KOPT-K1 (cell line): ENCODE data around the gene FKBP10.

Source experiments
- H3K27ac ChIP-seq: fragments of 200-600 bp; sonication (generic); 2 replicates; pipeline ENCODE4 v1.5.1; 2016; ENCODE audit warnings: antibody characterized with exemption, mild to moderate bottlenecking, low read depth, low read length; ENCODE audit not compliant: poor library complexity, severe bottlenecking
- H3K36me3 ChIP-seq: fragments of 200-600 bp; sonication (generic); 2 replicates; pipeline ENCODE4 v1.5.1; 2017; ENCODE audit warnings: antibody characterized with exemption, mild to moderate bottlenecking, low read length, moderate library complexity; ENCODE audit not compliant: insufficient read depth
- H3K9me3 ChIP-seq: fragments of 200-600 bp; sonication (generic); 2 replicates; pipeline ENCODE4 v1.5.1; 2017; ENCODE audit warnings: antibody characterized with exemption, low read length, mild to moderate bottlenecking; ENCODE audit not compliant: insufficient read depth, poor library complexity, severe bottlenecking

Gene FKBP10

GRCh38 chr17:41870097-41870496, 57.3 kb downstream of the FKBP10 start:
- Histone ChIP-seq H3K27ac (no peak overlapping the region), H3K9me3 (no peaks in the 10 kb centered on the region), H3K36me3 (peaks cover 85% of the 10 kb centered on the region)

DNA sequence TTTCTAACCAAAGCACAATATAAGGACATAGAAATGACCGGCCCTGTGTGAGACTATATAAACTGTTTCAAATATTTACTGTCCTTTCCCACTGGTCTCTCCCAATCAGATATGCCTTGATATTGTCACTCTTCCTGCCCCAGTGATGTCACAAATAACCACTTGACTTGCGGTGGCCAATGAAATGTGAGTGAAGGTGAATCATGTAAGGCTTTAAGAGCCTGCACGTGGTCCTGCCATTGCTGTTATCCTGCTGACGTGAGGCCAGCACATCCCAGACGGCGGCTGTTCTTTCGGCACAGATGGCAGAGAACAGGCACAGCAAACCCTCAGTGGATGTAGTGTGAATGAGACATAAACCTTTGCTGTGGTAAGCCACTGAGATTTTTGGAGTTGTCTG, 57.8 kb downstream of the FKBP10 start:
- H3K9me3 ChIP-seq, result no peaks in the 10 kb centered on the region
- H3K27ac ChIP-seq, result no peak overlapping the region
- peaks cover 87% of the 10 kb centered on the region for H3K36me3 ChIP-seq

DNA sequence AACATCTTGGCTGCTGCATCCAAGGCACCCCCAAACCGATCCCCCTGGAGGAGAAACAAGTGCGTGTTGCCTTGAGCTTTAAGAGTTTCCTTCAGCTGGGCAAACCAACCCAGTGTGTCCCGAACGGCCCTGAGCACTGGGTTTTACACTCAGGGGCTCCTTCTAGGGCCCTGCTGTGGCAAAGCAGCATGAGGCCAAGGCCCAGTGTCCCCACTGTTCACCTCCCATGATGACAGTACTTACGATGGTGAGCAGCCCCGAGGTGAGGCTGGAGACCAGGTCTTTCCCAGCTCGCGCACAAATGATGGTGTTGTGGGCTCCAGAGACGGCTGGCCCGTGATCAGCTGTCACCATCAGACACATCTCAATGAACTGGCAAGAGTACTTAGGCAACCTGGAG, 59.0 kb downstream of the FKBP10 start:
- H3K27ac ChIP-seq, result no peak overlapping the region

More for the DNA sequence above, 59.0 kb downstream of the FKBP10 start:
- no peaks in the 10 kb centered on the region for H3K9me3 ChIP-seq
- H3K36me3 ChIP-seq, result peaks cover 85% of the 10 kb centered on the region
